Trophoblast cell (in vitro differentiated cells and primary cell): ENCODE measurements around the gene CADM1.

Experiments
- DNase-seq, 2 donors: peaks; one replicate each; pipeline ENCODE4 v3.0.0-alpha.2; 2016
- H2AFZ ChIP-seq: 2 replicates; pipeline ENCODE4 v1.6.1; 2013; ENCODE audit warnings: low read length, moderate library complexity, mild to moderate bottlenecking; ENCODE audit not compliant: insufficient read depth, poor library complexity
- H2AK5ac ChIP-seq: 2 replicates; pipeline ENCODE4 v1.6.1; 2013; ENCODE audit warnings: mild to moderate bottlenecking, low read length
- H2BK120ac ChIP-seq: 2 replicates; pipeline ENCODE4 v1.6.1; 2013; ENCODE audit warnings: low read length, mild to moderate bottlenecking, moderate library complexity; ENCODE audit not compliant: insufficient read depth, poor library complexity
- H2BK12ac ChIP-seq: 2 replicates; pipeline ENCODE4 v1.6.1; 2013; ENCODE audit warnings: mild to moderate bottlenecking, low read length, moderate library complexity
- H2BK5ac ChIP-seq: 2 replicates; pipeline ENCODE4 v1.6.1; 2013; ENCODE audit warnings: low read length, low read depth, moderate library complexity, mild to moderate bottlenecking; ENCODE audit not compliant: poor library complexity
- H3K14ac ChIP-seq: 2 replicates; pipeline ENCODE4 v1.6.1; 2013; ENCODE audit warnings: mild to moderate bottlenecking, low read length
- H3K18ac ChIP-seq: 2 replicates; pipeline ENCODE4 v1.6.1; 2013; ENCODE audit warnings: mild to moderate bottlenecking, low read length
- H3K23ac ChIP-seq: 2 replicates; pipeline ENCODE4 v1.6.1; 2013; ENCODE audit warnings: low read length
- H3K27ac ChIP-seq: 2 replicates; pipeline ENCODE4 v1.5.1; 2013; ENCODE audit warnings: low read depth, mild to moderate bottlenecking, inconsistent platforms, low read length, moderate library complexity
- H3K27me3 ChIP-seq: 2 replicates; pipeline ENCODE4 v1.6.1; 2013; ENCODE audit warnings: inconsistent platforms, mild to moderate bottlenecking, low read length, moderate library complexity; ENCODE audit not compliant: insufficient read depth
- H3K36me3 ChIP-seq, 2 experiments: 1 replicate in 1 of 2; 2 replicates in 1 of 2; pipeline ENCODE4 v1.6.1; 2013; ENCODE audit warnings: low read length in 2 of 2, mild to moderate bottlenecking in 2 of 2, moderate library complexity in 1 of 2; ENCODE audit not compliant: insufficient read depth in 2 of 2, control insufficient read depth in 1 of 2
- H3K4ac ChIP-seq: 2 replicates; pipeline ENCODE4 v1.6.1; 2013; ENCODE audit warnings: low read depth, mild to moderate bottlenecking, low read length, moderate library complexity
- H3K4me1 ChIP-seq, 2 experiments: 1 replicate in 1 of 2; 2 replicates in 1 of 2; pipeline ENCODE4 v1.6.1; 2013; ENCODE audit warnings: low read length in 2 of 2, mild to moderate bottlenecking in 2 of 2, moderate library complexity in 1 of 2; ENCODE audit not compliant: insufficient read depth in 2 of 2, control insufficient read depth in 1 of 2
- H3K4me2 ChIP-seq: 2 replicates; pipeline ENCODE4 v1.6.1; 2013; ENCODE audit warnings: inconsistent platforms, mild to moderate bottlenecking, low read length, moderate library complexity
- H3K4me3 ChIP-seq: 2 replicates; pipeline ENCODE4 v1.5.1; 2013; ENCODE audit warnings: mild to moderate bottlenecking, low read depth, low read length, inconsistent platforms
- H3K79me1 ChIP-seq: one replicate; pipeline ENCODE4 v1.6.1; 2013; ENCODE audit warnings: low read length
- H3K79me2 ChIP-seq: 2 replicates; pipeline ENCODE4 v1.6.1; 2013; ENCODE audit warnings: low read length, mild to moderate bottlenecking; ENCODE audit not compliant: control insufficient read depth, insufficient read depth, poor library complexity
- H3K9ac ChIP-seq: 2 replicates; pipeline ENCODE4 v1.6.1; 2013; ENCODE audit warnings: mild to moderate bottlenecking, low read length
- H3K9me3 ChIP-seq: 2 replicates; pipeline ENCODE4 v1.6.1; 2013; ENCODE audit warnings: low read depth, mild to moderate bottlenecking, control low read depth, inconsistent platforms, low read length; ENCODE audit not compliant: insufficient read depth
- H4K12ac ChIP-seq: 2 replicates; pipeline ENCODE4 v1.6.1; 2013; ENCODE audit warnings: low read depth, mild to moderate bottlenecking, low read length, moderate library complexity
- H4K8ac ChIP-seq: 2 replicates; pipeline ENCODE4 v1.6.1; 2013; ENCODE audit warnings: low read depth, mild to moderate bottlenecking, low read length, moderate library complexity
- H4K91ac ChIP-seq: one replicate; pipeline ENCODE4 v1.6.1; 2013; ENCODE audit warnings: low read depth, mild to moderate bottlenecking, low read length, moderate library complexity
- WGBS: extraction: QIAGEN DNeasy Blood & Tissue Kit; methylation state at CpG from one replicate; pipeline ENCODE4 v1.1.7; 2013; ENCODE audit warnings: missing lambda C conversion rate; ENCODE audit not compliant: insufficient read length, insufficient coverage; ENCODE audit errors: extremely low coverage; 5-methylcytosine and 5-hydroxymethylcytosine counted together

CADM1 gene

GRCh38 chr11:115407496-115407895 lies 96.7 kb downstream of the CADM1 start:
- Histone ChIP-seq H2BK120ac (no peak overlapping the region), H4K91ac (no peak overlapping the region), H3K23ac (no peak overlapping the region), H3K18ac (peak overlapping the region; percentile 59), H3K4me1 (peaks cover 5 to 6% of the 10 kb centered on the region in 2 experiments), H3K79me2 (no peaks in the 10 kb centered on the region), H3K4ac (no peak overlapping the region), H4K12ac (no peak overlapping the region), H3K9me3 (no peaks in the 10 kb centered on the region), H3K4me3 (no peak overlapping the region), H2AFZ (no peak overlapping the region), H3K36me3 (no peaks in the 10 kb centered on the region), H3K79me1 (peaks cover 2% of the 10 kb centered on the region), H3K27me3 (no peaks in the 10 kb centered on the region), H3K9ac (no peak overlapping the region), H3K27ac (no peak overlapping the region), H2BK12ac (peak overlapping the region; percentile 58), H3K14ac (no peak overlapping the region), H2AK5ac (no peak overlapping the region), H4K8ac (no peak overlapping the region), H3K4me2 (no peak overlapping the region), H2BK5ac (no peak overlapping the region)
- WGBS, result no CpG with 5 or more reads among the region's 5 CpGs
- no peak for DNase-seq

DNA sequence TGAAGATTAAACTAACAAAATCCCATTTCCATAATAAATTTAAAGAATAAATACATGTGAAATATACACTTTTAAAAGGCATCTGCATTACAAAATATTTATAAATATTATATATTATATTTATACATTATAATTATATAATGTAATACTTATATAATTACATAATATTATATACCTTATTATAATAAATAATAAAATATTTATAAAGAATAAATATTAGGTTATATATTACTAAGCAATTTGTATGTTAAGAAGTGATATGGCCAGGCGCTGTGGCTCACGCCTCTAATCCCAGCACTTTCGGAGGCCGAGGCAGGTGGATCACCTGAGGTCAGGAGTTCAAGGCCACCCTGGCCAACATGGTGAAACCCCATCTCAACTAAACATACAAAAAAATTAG lies 97.8 kb downstream of the CADM1 start:
- H3K4ac ChIP-seq, result no peak overlapping the region
- no peak overlapping the region for H2AK5ac ChIP-seq
- no peak overlapping the region for H3K23ac ChIP-seq
- no peak for DNase-seq
- H2BK12ac ChIP-seq, result no peak overlapping the region
- H3K4me3 ChIP-seq, result no peak overlapping the region
- no peak overlapping the region for H2BK5ac ChIP-seq
- H3K27ac ChIP-seq, result no peak overlapping the region
- no peaks in the 10 kb centered on the region for H3K79me2 ChIP-seq
- H2BK120ac ChIP-seq, result no peak overlapping the region
- no peak overlapping the region for H3K9ac ChIP-seq
- H2AFZ ChIP-seq, result no peak overlapping the region
- H3K36me3 ChIP-seq, result no peaks in the 10 kb centered on the region
- H4K91ac ChIP-seq, result no peak overlapping the region
- no peak overlapping the region for H3K14ac ChIP-seq
- peaks cover 2% of the 10 kb centered on the region for H3K79me1 ChIP-seq
- H4K12ac ChIP-seq, result no peak overlapping the region
- no peaks in the 10 kb centered on the region for H3K27me3 ChIP-seq
- H3K4me1 ChIP-seq, result peaks cover 5 to 6% of the 10 kb centered on the region in 2 experiments
- no peaks in the 10 kb centered on the region for H3K9me3 ChIP-seq
- no peak overlapping the region for H4K8ac ChIP-seq
- H3K18ac ChIP-seq, result no peak overlapping the region
- no peak overlapping the region for H3K4me2 ChIP-seq
- WGBS, result no CpG with 5 or more reads among the region's 4 CpGs

GRCh38 chr11:115398333-115399080 lies 105.7 kb downstream of the CADM1 start:
- Histone ChIP-seq H2BK120ac (no peak overlapping the region), H3K9me3 (no peaks in the 10 kb centered on the region), H3K9ac (no peak overlapping the region), H2BK5ac (no peak overlapping the region), H3K4me2 (no peak overlapping the region), H3K4ac (no peak overlapping the region), H3K4me1 (no peaks in the 10 kb centered on the region), H2BK12ac (no peak overlapping the region), H3K23ac (no peak overlapping the region), H4K12ac (no peak overlapping the region), H4K91ac (no peak overlapping the region), H3K14ac (no peak overlapping the region), H2AFZ (no peak overlapping the region), H3K79me2 (no peaks in the 10 kb centered on the region), H3K27me3 (no peaks in the 10 kb centered on the region), H4K8ac (no peak overlapping the region), H2AK5ac (no peak overlapping the region), H3K79me1 (no peaks in the 10 kb centered on the region), H3K4me3 (no peak overlapping the region), H3K36me3 (no peaks in the 10 kb centered on the region), H3K18ac (no peak overlapping the region), H3K27ac (no peak overlapping the region)
- DNase-seq, result no peak
- WGBS, result no CpG with 5 or more reads among the region's 2 CpGs

GRCh38 chr11:115396533-115396932 lies 107.7 kb downstream of the CADM1 start:
- Histone ChIP-seq H3K4me1 (no peaks in the 10 kb centered on the region), H4K8ac (no peak overlapping the region), H3K27ac (no peak overlapping the region), H3K9ac (no peak overlapping the region), H3K4me3 (no peak overlapping the region), H3K14ac (no peak overlapping the region), H3K36me3 (no peaks in the 10 kb centered on the region), H3K18ac (no peak overlapping the region), H2BK120ac (no peak overlapping the region), H3K9me3 (no peaks in the 10 kb centered on the region), H3K79me2 (no peaks in the 10 kb centered on the region), H2BK12ac (no peak overlapping the region), H3K23ac (no peak overlapping the region), H2AFZ (no peak overlapping the region), H4K91ac (no peak overlapping the region), H2AK5ac (no peak overlapping the region), H4K12ac (no peak overlapping the region), H2BK5ac (no peak overlapping the region), H3K27me3 (no peaks in the 10 kb centered on the region), H3K4me2 (no peak overlapping the region), H3K4ac (no peak overlapping the region), H3K79me1 (no peaks in the 10 kb centered on the region)
- DNase-seq, result no peak
- WGBS, result no CpG with 5 or more reads among the region's 1 CpG
